Trophoblast cell (in vitro differentiated cells and primary cell): ENCODE measurements around the gene MEF2C.

ENCODE experiments used
- DNase-seq, 2 donors: peaks; one replicate each; pipeline ENCODE4 v3.0.0-alpha.2; 2016
- H2AFZ ChIP-seq: 2 replicates; pipeline ENCODE4 v1.6.1; 2013; ENCODE audit warnings: low read length, moderate library complexity, mild to moderate bottlenecking; ENCODE audit not compliant: insufficient read depth, poor library complexity
- H2AK5ac ChIP-seq: 2 replicates; pipeline ENCODE4 v1.6.1; 2013; ENCODE audit warnings: mild to moderate bottlenecking, low read length
- H2BK120ac ChIP-seq: 2 replicates; pipeline ENCODE4 v1.6.1; 2013; ENCODE audit warnings: low read length, mild to moderate bottlenecking, moderate library complexity; ENCODE audit not compliant: insufficient read depth, poor library complexity
- H2BK12ac ChIP-seq: 2 replicates; pipeline ENCODE4 v1.6.1; 2013; ENCODE audit warnings: mild to moderate bottlenecking, low read length, moderate library complexity
- H2BK5ac ChIP-seq: 2 replicates; pipeline ENCODE4 v1.6.1; 2013; ENCODE audit warnings: low read length, low read depth, moderate library complexity, mild to moderate bottlenecking; ENCODE audit not compliant: poor library complexity
- H3K14ac ChIP-seq: 2 replicates; pipeline ENCODE4 v1.6.1; 2013; ENCODE audit warnings: mild to moderate bottlenecking, low read length
- H3K18ac ChIP-seq: 2 replicates; pipeline ENCODE4 v1.6.1; 2013; ENCODE audit warnings: mild to moderate bottlenecking, low read length
- H3K23ac ChIP-seq: 2 replicates; pipeline ENCODE4 v1.6.1; 2013; ENCODE audit warnings: low read length
- H3K27ac ChIP-seq: 2 replicates; pipeline ENCODE4 v1.5.1; 2013; ENCODE audit warnings: low read depth, mild to moderate bottlenecking, inconsistent platforms, low read length, moderate library complexity
- H3K27me3 ChIP-seq: 2 replicates; pipeline ENCODE4 v1.6.1; 2013; ENCODE audit warnings: inconsistent platforms, mild to moderate bottlenecking, low read length, moderate library complexity; ENCODE audit not compliant: insufficient read depth
- H3K36me3 ChIP-seq, 2 experiments: 1 replicate in 1 of 2; 2 replicates in 1 of 2; pipeline ENCODE4 v1.6.1; 2013; ENCODE audit warnings: low read length in 2 of 2, mild to moderate bottlenecking in 2 of 2, moderate library complexity in 1 of 2; ENCODE audit not compliant: insufficient read depth in 2 of 2, control insufficient read depth in 1 of 2
- H3K4ac ChIP-seq: 2 replicates; pipeline ENCODE4 v1.6.1; 2013; ENCODE audit warnings: low read depth, mild to moderate bottlenecking, low read length, moderate library complexity
- H3K4me1 ChIP-seq, 2 experiments: 1 replicate in 1 of 2; 2 replicates in 1 of 2; pipeline ENCODE4 v1.6.1; 2013; ENCODE audit warnings: low read length in 2 of 2, mild to moderate bottlenecking in 2 of 2, moderate library complexity in 1 of 2; ENCODE audit not compliant: insufficient read depth in 2 of 2, control insufficient read depth in 1 of 2
- H3K4me2 ChIP-seq: 2 replicates; pipeline ENCODE4 v1.6.1; 2013; ENCODE audit warnings: inconsistent platforms, mild to moderate bottlenecking, low read length, moderate library complexity
- H3K4me3 ChIP-seq: 2 replicates; pipeline ENCODE4 v1.5.1; 2013; ENCODE audit warnings: mild to moderate bottlenecking, low read depth, low read length, inconsistent platforms
- H3K79me1 ChIP-seq: one replicate; pipeline ENCODE4 v1.6.1; 2013; ENCODE audit warnings: low read length
- H3K79me2 ChIP-seq: 2 replicates; pipeline ENCODE4 v1.6.1; 2013; ENCODE audit warnings: low read length, mild to moderate bottlenecking; ENCODE audit not compliant: control insufficient read depth, insufficient read depth, poor library complexity
- H3K9ac ChIP-seq: 2 replicates; pipeline ENCODE4 v1.6.1; 2013; ENCODE audit warnings: mild to moderate bottlenecking, low read length
- H3K9me3 ChIP-seq: 2 replicates; pipeline ENCODE4 v1.6.1; 2013; ENCODE audit warnings: low read depth, mild to moderate bottlenecking, control low read depth, inconsistent platforms, low read length; ENCODE audit not compliant: insufficient read depth
- H4K12ac ChIP-seq: 2 replicates; pipeline ENCODE4 v1.6.1; 2013; ENCODE audit warnings: low read depth, mild to moderate bottlenecking, low read length, moderate library complexity
- H4K8ac ChIP-seq: 2 replicates; pipeline ENCODE4 v1.6.1; 2013; ENCODE audit warnings: low read depth, mild to moderate bottlenecking, low read length, moderate library complexity
- H4K91ac ChIP-seq: one replicate; pipeline ENCODE4 v1.6.1; 2013; ENCODE audit warnings: low read depth, mild to moderate bottlenecking, low read length, moderate library complexity
- WGBS: extraction: QIAGEN DNeasy Blood & Tissue Kit; methylation state at CpG from one replicate; pipeline ENCODE4 v1.1.7; 2013; ENCODE audit warnings: missing lambda C conversion rate; ENCODE audit not compliant: insufficient read length, insufficient coverage; ENCODE audit errors: extremely low coverage; 5-methylcytosine and 5-hydroxymethylcytosine counted together

MEF2C gene

GRCh38 chr5:88926774-88927173, 43.8 kb upstream of the MEF2C start:
- Histone ChIP-seq H3K27ac (no peak overlapping the region), H3K23ac (no peak overlapping the region), H3K14ac (no peak overlapping the region), H2BK5ac (no peak overlapping the region), H3K18ac (no peak overlapping the region), H3K4ac (no peak overlapping the region), H3K27me3 (no peaks in the 10 kb centered on the region), H3K4me2 (no peak overlapping the region), H4K8ac (no peak overlapping the region), H3K36me3 (no peaks in the 10 kb centered on the region), H2BK12ac (no peak overlapping the region), H3K9ac (no peak overlapping the region), H4K91ac (no peak overlapping the region), H2AK5ac (no peak overlapping the region), H2AFZ (no peak overlapping the region), H3K4me3 (no peak overlapping the region), H3K79me1 (no peaks in the 10 kb centered on the region), H2BK120ac (no peak overlapping the region), H3K9me3 (no peaks in the 10 kb centered on the region), H4K12ac (no peak overlapping the region), H3K4me1 (no peaks in the 10 kb centered on the region), H3K79me2 (no peaks in the 10 kb centered on the region)
- no peak for DNase-seq
- WGBS: no CpG with 5 or more reads among the region's 7 CpGs

- Histone ChIP-seq H2AK5ac (no peak overlapping the region), H2AFZ (no peak overlapping the region), H3K14ac (no peak overlapping the region), H3K79me1 (no peaks in the 10 kb centered on the region), H3K27me3 (no peaks in the 10 kb centered on the region), H3K79me2 (no peaks in the 10 kb centered on the region), H4K8ac (no peak overlapping the region), H3K4ac (no peak overlapping the region), H4K91ac (no peak overlapping the region), H3K18ac (no peak overlapping the region), H3K36me3 (no peaks in the 10 kb centered on the region), H2BK12ac (no peak overlapping the region), H2BK120ac (no peak overlapping the region), H3K4me3 (no peak overlapping the region), H3K9me3 (no peaks in the 10 kb centered on the region), H3K4me2 (no peak overlapping the region), H4K12ac (no peak overlapping the region), H3K23ac (no peak overlapping the region), H3K9ac (no peak overlapping the region), H3K27ac (no peak overlapping the region), H2BK5ac (no peak overlapping the region), H3K4me1 (no peaks in the 10 kb centered on the region)
- no CpG with 5 or more reads among the region's 2 CpGs for WGBS
- DNase-seq: no peak
Measured at GRCh38 chr5:88925692-88926490, 42.9 kb upstream of the MEF2C start.

GRCh38 chr5:88924330-88924657, 41.3 kb upstream of the MEF2C start:
- H2BK5ac ChIP-seq: no peak overlapping the region
- no peaks in the 10 kb centered on the region for H3K27me3 ChIP-seq
- no peaks in the 10 kb centered on the region for H3K36me3 ChIP-seq
- no CpG with 5 or more reads among the region's 3 CpGs for WGBS
- DNase-seq: no peak
- no peak overlapping the region for H3K27ac ChIP-seq
- no peak overlapping the region for H2BK120ac ChIP-seq
- no peak overlapping the region for H2BK12ac ChIP-seq
- H3K14ac ChIP-seq: no peak overlapping the region
- no peak overlapping the region for H4K91ac ChIP-seq
- no peak overlapping the region for H3K4me2 ChIP-seq
- H3K9me3 ChIP-seq: no peaks in the 10 kb centered on the region
- H3K4me3 ChIP-seq: no peak overlapping the region
- H3K9ac ChIP-seq: no peak overlapping the region
- no peak overlapping the region for H3K4ac ChIP-seq
- H2AK5ac ChIP-seq: no peak overlapping the region
- H4K12ac ChIP-seq: no peak overlapping the region
- H3K23ac ChIP-seq: no peak overlapping the region
- no peak overlapping the region for H3K18ac ChIP-seq
- no peaks in the 10 kb centered on the region for H3K79me1 ChIP-seq
- H3K4me1 ChIP-seq: no peaks in the 10 kb centered on the region
- no peaks in the 10 kb centered on the region for H3K79me2 ChIP-seq
- no peak overlapping the region for H4K8ac ChIP-seq
- H2AFZ ChIP-seq: no peak overlapping the region

GRCh38 chr5:88923623-88924329, 40.8 kb upstream of the MEF2C start:
- H3K79me1 ChIP-seq: no peaks in the 10 kb centered on the region
- H3K4ac ChIP-seq: no peak overlapping the region
- H3K9ac ChIP-seq: no peak overlapping the region
- no peaks in the 10 kb centered on the region for H3K27me3 ChIP-seq
- DNase-seq: no peak
- no peak overlapping the region for H2AFZ ChIP-seq
- H4K12ac ChIP-seq: no peak overlapping the region
- no peak overlapping the region for H4K91ac ChIP-seq
- no peak overlapping the region for H3K23ac ChIP-seq
- H3K4me2 ChIP-seq: no peak overlapping the region
- no peak overlapping the region for H2BK120ac ChIP-seq
- H3K79me2 ChIP-seq: no peaks in the 10 kb centered on the region
- no peaks in the 10 kb centered on the region for H3K4me1 ChIP-seq
- no peak overlapping the region for H2BK5ac ChIP-seq
- H3K27ac ChIP-seq: no peak overlapping the region
- H3K36me3 ChIP-seq: no peaks in the 10 kb centered on the region
- 100% methylated on average over 3 of the region's 15 CpGs for WGBS
- H2AK5ac ChIP-seq: no peak overlapping the region
- no peak overlapping the region for H3K14ac ChIP-seq
- no peak overlapping the region for H4K8ac ChIP-seq
- no peak overlapping the region for H3K18ac ChIP-seq
- no peak overlapping the region for H3K4me3 ChIP-seq
- H3K9me3 ChIP-seq: no peaks in the 10 kb centered on the region
- H2BK12ac ChIP-seq: no peak overlapping the region
